HG02588 (cell line): ENCODE measurements around the gene SDC1.

Source experiments
- ATAC-seq: cut with Tn5 transposase; IDR thresholded peaks from one replicate; pipeline ENCODE4 v1.9.1; 2021; ENCODE audit warnings: mild to moderate bottlenecking, moderate library complexity; ENCODE audit not compliant: unreplicated experiment

SDC1 gene

GRCh38 chr2:20186078-20186854 lies 38.7 kb downstream of the SDC1 start:
- no peak for ATAC-seq

- ATAC-seq, result no peak
Observed at GRCh38 chr2:20185176-20186022, 39.5 kb downstream of the SDC1 start.

DNA sequence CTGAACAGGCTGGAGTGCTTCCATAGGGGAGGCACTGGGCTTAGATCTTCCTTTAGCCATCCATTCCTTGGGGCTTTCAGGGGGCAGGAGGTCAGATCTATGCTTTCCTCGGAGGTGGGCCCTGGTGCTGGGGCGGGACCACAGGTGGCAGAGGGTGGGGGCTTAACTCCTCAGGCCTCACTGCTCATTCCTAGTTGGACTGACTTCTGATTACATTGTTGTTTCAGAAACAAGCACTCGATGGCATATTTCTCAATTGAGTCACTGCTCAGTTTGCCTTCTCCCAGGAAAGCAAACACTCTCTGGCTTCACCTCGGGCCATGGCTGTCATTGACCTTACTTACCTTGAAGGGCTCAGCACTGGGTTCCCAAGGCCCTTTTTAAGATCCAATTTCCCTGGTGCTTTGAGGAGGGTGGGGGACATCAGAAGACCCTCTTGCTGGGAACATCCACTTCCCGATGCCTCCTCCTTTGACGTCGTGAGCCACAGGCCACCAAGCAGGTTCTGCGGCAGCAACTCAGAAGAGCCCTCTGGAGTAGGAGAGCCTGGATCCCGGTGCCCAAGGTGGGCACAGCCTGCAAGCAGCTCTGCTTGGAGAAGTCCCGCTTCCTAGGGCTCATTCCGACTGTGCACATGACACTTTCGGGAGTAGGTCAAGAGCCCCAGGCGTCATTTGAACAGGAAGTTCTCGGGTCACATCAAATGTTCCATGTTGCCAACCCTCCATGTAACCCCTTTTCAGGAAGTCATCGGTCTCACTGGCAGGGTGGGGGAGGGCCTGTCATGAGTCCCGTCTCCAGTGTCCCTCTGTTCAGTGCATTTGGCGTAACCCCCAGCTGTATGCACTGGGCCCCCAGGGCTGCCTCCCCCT lies 40.6 kb downstream of the SDC1 start:
- no peak for ATAC-seq

DNA sequence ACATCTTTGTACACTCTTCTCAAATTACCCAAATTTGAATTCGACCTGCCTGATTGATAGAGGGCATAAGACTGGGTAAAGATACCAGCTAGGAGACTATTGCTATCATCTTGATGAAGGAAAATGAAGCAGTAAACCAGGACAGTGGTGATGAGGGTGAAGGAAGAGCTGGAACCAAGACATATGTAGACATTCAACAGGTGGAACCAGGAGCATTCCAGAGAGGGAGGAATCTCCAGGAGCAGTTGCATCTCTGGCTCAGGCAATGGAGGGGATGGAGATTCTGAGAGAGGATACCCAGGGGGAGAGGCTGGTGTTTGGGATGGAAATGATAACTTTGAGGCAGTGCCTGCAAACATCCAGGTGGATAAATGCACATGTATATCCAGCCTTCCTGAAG lies 41.6 kb downstream of the SDC1 start:
- no peak for ATAC-seq

DNA sequence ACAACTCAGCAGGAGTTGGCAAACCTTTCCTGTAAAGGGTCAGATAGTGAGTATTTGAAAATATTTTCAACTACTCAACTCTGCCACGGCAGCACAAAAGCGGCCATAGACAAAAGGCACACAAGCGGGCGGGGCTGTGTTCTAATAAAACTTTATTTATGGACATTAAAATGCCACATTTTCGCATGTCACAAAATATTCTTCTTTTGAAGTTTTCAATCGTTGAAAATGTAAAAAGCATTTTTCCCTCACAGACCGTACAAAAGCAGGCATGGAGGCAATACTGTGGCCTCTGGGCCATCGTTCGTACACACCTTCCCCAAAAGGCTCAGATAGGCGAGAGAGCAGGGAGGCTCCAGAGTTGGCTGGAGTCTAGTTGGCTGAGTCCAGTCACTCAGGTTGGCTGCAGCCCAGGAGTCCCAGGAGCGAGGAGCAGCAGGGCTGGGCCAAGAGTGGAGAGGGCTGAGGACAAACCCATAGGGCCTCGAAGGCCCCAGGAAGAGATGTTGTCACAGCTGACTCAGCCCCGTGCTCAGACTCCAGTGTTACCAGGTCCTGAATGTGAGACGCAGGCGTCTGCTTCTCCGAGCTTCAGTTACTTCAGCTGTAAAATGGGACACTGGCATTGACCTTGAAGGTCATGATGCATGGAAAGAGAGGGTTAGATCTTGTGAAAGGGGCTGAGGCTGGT lies 42.5 kb downstream of the SDC1 start:
- no peak for ATAC-seq

- no peak for ATAC-seq
Observed at GRCh38 chr2:20181761-20182160, 43.2 kb downstream of the SDC1 start.

DNA sequence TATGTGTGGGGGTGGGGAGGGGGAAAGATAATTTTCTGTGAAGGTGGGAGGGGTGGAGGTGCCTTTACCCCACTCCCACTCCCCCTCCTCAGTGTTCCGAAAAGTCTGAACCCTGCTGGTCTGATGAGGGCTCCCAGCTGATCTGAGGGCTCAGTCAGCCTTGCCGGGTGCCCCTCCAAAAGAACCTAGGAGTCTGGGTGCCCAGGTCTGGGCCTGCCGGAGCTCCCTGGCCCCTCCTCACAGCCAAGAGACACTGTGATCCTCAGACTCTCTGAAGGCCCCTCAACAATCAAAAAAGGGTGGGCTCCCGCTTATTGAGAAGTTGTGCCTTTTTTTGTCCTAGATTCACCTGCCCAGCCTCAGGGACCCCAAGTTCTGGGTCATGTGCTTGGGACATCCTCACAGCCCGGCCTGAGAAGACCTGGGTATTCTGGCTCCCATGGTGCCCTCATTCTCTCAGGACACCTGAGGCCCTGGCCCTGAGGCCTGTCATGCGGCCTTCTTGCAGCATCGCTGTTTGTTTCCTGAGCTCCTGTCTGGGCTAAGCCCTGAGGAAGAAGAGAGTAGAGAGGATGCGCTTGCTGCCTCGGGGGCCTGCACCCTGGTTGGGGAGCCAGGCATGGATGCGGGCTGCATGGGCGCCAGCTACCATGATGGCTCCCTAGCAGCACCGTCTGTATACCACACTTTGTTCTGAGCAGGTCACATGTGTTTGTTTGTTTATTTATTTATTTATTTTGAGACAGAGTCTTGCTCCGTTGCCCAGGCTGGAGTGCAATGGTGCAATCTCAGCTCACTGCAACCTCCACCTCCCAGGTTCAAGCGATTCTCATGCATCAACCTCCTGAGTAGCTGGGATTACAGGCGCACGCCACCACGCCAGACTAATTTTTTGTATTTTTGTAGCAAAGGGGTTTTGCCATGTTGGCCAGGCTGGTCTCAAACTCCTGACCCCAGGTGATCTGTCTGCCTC lies 44.0 kb downstream of the SDC1 start:
- no peak for ATAC-seq

GRCh38 chr2:20179755-20180594 lies 45.0 kb downstream of the SDC1 start:
- no peak for ATAC-seq

GRCh38 chr2:20179466-20179754 lies 45.5 kb downstream of the SDC1 start:
- ATAC-seq, result no peak

DNA sequence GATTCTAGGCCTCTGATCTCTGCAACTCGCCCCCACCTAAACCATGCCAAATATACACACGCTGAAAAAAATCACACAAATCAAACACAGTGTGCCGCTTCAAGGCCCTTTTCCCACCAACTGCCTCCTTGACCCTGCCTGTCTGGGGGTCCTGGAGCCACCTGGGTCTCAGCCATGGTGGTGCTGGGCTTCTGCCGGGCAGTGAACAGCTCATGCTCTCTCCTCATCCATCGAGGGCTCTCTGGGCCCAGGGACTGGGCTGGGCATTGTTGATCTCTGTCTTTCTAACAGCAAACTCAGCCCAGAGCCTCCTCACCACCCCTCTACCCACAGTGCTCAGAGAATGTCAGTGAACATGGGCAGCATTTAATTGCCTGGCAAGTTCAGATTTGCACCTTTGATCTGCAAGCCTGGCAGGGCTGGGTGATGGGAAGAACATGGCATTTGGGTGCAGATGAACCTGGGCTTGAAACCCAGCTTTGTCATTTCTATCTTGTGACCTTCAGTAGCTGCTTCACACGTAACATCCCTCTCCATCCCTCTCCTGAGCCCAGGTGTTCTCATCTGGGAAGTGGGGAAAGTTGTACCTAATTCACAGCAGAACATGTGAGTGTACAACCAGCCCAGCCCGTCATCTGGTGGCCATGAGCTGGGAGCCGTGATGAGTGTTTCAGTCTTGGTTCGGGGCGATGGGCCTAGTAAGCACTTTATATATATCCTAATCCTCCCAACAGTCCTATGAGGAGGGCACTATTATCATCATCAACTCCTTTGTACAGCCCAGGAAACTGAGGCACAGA lies 46.1 kb downstream of the SDC1 start:
- ATAC-seq, result no peak

DNA sequence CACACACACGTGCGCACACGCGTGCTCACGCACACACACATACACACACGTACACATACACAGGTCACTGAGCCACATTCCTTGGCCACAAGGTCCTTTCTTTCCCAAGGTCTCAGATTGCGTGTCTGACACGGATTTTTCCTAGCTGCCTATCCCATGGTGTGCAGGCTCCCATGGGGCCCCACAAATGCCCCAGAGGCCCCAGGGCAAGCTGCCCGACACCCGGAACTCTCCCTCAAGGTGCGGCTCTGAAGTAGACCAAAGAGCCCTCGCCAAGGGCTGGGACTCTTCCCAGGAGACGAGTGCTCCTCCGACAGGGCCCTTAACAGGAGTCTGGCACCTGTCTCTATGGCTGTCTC lies 46.7 kb downstream of the SDC1 start:
- ATAC-seq, result no peak

GRCh38 chr2:20177556-20178248 lies 47.2 kb downstream of the SDC1 start:
- no peak for ATAC-seq

GRCh38 chr2:20176760-20177159 lies 48.2 kb downstream of the SDC1 start:
- ATAC-seq, result no peak

DNA sequence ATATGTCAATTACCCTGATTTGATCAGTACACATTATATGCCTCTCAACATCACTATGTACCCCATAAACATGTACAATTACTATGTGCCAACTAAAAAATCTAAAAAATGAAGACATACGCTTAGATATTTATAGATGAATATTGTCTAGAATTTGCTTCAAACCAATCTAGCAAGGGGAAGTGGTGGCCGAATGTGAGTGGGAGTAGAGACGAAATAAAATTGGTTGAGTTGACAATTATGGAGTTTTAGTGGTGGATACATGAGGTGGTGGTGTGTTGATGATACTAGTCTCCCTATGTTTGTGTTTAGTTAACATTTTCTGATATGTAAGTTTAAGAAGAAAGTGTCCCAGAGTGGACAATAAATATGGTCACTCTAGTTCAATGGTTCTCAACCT lies 49.0 kb downstream of the SDC1 start:
- ATAC-seq, result no peak

GRCh38 chr2:20175267-20175666 lies 49.7 kb downstream of the SDC1 start:
- ATAC-seq, result no peak

- ATAC-seq, result no peak
Observed at GRCh38 chr2:20174410-20174809, 50.5 kb downstream of the SDC1 start.
